SK-N-DZ (cell line): ENCODE results near the gene TCHH. TPM values are rescaled to one million over a fixed set of nuclear protein-coding genes. Genes with fewer than 3 reads are reported as not detected.
A peak's percentile ranks its signal among the peaks of the same experiment; 100 is the strongest.
"Not testable (repeated sequence)": the region's sequence is repeated elsewhere in the genome, so short reads cannot be mapped to it uniquely, and the experiment has no call there.

Source experiments
- DNase-seq: peaks from one replicate; pipeline ENCODE4 v3.0.0-alpha.2; 2015; ENCODE audit warnings: low spot score
- polyA plus RNA-seq, 2 experiments: library from polyadenylated mRNA; depleted of rRNA; stranded (reverse); fragments of >200 nt; gene quantifications; 2 replicates each; pipeline ENCODE4 v1.2.3, GENCODE V29; 2014

The TCHH gene, protein sequence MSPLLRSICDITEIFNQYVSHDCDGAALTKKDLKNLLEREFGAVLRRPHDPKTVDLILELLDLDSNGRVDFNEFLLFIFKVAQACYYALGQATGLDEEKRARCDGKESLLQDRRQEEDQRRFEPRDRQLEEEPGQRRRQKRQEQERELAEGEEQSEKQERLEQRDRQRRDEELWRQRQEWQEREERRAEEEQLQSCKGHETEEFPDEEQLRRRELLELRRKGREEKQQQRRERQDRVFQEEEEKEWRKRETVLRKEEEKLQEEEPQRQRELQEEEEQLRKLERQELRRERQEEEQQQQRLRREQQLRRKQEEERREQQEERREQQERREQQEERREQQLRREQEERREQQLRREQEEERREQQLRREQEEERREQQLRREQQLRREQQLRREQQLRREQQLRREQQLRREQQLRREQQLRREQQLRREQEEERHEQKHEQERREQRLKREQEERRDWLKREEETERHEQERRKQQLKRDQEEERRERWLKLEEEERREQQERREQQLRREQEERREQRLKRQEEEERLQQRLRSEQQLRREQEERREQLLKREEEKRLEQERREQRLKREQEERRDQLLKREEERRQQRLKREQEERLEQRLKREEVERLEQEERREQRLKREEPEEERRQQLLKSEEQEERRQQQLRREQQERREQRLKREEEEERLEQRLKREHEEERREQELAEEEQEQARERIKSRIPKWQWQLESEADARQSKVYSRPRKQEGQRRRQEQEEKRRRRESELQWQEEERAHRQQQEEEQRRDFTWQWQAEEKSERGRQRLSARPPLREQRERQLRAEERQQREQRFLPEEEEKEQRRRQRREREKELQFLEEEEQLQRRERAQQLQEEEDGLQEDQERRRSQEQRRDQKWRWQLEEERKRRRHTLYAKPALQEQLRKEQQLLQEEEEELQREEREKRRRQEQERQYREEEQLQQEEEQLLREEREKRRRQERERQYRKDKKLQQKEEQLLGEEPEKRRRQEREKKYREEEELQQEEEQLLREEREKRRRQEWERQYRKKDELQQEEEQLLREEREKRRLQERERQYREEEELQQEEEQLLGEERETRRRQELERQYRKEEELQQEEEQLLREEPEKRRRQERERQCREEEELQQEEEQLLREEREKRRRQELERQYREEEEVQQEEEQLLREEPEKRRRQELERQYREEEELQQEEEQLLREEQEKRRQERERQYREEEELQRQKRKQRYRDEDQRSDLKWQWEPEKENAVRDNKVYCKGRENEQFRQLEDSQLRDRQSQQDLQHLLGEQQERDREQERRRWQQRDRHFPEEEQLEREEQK (N-terminal part only)
- polyA plus RNA-seq (2014; cell fraction: cytosol; rRNA removed), result not detected in 2 replicates
- polyA plus RNA-seq (2014; cell fraction: nucleus; rRNA removed), result 0.25 and 0.45 TPM in 2 replicates

DNA sequence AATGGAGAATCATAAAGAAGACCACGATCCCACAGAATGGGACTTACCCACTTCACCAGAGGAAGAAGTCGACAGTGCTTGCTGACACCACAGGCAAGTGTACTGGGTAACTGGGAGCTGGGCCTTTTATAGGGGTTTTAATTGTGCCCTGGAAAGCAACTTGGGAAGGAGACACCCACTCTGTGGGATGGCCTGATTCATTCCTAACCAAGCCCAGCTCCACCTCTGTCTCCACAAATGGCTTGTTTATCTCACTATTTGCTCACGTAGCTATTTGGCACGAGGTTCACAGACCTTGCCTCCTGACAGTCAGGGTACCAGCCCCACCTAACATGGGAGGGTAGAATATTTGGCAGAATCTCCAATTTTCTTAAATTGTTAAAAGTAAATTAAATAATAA is at the start of gene TCHH:
Gene TCHH, minus strand, starts transcription at position 101 of the 400 bp plus-strand sequence. CDS start 1,364 bp downstream, outside the sequence.
- DNase-seq, result no peak

DNA sequence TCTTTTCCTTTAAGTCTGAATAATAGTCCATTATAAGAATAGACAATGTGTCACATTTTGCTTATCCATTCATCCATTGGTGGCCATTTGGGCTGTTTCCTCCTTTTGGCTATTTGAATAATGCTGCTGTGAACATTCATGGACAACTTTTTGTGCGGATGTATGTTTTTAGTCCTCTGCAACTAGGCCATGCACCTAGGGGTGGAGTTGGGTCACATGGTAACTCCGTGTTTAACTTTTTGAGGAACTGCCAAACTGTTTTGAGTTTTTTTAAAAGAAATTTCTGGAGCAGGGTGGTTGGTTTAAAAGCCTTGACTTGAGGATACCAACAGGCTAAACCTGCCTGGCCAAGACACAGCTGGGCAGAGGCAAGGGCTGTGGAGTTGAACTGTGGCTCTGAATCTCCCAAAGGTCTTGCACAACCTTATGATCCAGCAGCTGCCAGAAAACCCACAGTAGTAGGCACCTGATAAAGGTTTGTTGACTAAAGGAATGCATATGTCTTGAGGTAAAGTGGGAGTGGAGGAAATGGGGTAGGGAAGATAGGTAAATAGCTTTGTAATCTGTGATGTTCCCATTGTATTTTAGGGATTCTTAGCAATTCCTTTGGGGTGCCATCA is 49.4 kb upstream of the TCHH start:
- no peak for DNase-seq

- DNase-seq, result no peak
Measured at GRCh38 chr1:152162792-152163463, 47.7 kb upstream of the TCHH start.

GRCh38 chr1:152160576-152160975 is 45.3 kb upstream of the TCHH start:
- DNase-seq, result no peak

DNA sequence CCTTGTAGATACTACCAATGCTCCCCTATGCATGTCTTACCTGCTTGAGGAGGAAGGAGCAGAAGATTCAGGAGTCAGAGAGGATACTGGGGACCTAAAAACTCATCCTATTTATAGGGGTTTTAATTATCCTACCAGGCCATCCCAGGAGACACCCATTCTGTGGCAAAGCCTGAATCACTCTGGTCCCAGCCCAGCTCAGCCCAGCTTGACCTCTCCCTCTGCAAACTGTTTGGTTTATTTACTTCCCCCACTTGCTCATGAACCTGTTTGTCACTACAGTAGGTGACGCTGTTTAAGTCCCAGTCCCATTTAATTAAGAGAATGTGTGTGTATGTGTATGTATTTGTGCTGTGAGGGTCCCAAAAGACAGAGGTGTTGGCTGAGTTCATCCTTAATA is 43.9 kb upstream of the TCHH start, which contains the start of gene RPTN:
Gene RPTN, minus strand, starts transcription at position 85 of the 400 bp plus-strand sequence. CDS start 1,339 bp downstream, outside the sequence.
- DNase-seq, result no peak

GRCh38 chr1:152153996-152154395 is 38.8 kb upstream of the TCHH start:
- no peak for DNase-seq

GRCh38 chr1:152151646-152152045 is 36.4 kb upstream of the TCHH start:
- DNase-seq, result no peak

GRCh38 chr1:152148981-152149380 is 33.7 kb upstream of the TCHH start:
- no peak for DNase-seq

- DNase-seq, result no peak
Measured at GRCh38 chr1:152148051-152148450, 32.8 kb upstream of the TCHH start.

DNA sequence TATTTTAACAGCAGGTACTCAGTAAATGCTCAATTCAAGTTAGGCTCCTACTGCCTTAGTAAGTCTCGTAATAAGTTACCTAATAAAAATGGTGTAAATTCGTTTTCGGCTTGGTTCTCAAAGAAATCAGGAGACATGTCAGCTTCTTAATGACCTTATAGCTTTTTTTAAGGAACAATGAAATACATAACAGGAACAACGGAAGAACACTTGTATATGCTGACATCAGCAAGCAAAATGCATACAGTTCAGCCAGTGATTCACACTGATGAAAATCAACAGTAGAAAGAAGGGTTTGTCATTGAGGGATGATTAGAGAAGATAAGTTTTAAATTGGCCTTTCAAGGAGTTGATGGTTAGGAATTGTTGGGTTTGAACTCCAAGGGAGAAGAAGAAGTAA is 30.5 kb upstream of the TCHH start:
- DNase-seq, result no peak

DNA sequence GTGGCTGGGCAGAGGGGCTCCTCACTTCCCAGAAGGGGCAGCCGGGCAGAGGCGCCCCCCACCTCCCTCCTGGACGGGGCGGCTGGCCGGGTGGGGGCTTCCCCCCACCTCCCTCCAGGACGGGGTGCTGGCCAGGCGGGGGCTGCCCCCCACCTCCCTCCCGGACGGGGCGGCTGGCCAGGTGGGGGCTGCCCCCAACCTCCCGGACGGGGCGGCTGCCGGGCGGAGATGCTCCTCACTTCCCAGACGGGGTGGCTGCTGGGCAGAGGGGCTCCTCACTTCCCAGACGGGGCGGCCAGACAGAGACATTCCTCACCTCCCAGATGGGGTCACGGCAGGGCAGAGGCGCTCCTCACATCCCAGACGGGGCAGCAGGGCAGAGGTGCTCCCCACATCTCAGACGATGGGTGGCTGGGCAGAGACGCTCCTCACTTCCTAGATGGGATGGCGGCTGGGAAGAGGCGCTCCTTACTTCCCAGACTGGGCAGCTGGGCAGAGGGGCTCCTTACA is 29.5 kb upstream of the TCHH start:
- not testable (repeated sequence) for DNase-seq

- no peak for DNase-seq
Measured at GRCh38 chr1:152143150-152143887, 28.1 kb upstream of the TCHH start.

DNA sequence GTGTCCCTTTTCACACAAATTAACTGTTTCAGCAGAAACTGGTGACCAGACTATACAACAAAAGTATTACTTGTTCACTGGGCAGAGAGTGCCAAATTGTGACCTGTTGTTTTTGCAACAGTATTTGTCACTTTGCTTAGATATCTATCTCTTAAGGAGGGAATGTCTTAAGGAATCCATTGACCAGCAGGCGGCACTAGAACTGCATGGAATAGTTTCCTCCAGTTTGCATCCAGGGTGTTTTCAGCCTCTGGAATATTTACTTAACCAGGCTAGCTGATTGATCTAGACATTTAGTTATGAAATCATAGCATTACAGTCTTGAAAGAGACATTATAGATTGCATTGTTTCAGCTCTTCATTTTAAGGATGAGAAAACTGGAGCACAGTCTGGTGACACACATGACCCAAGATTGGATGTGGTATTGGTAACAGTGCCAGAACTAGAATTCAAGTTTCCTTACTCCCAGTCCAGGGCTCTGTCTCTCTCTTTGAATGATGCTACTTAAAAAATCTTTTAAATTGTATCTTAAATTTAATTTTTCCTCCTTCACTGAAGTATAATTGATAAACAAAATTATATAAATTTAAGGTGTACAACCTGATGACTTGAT is 26.8 kb upstream of the TCHH start:
- DNase-seq, result peak; percentile 32

- DNase-seq, result no peak
Measured at GRCh38 chr1:152137215-152137614, 22.0 kb upstream of the TCHH start.

GRCh38 chr1:152130186-152130585 is 14.9 kb upstream of the TCHH start:
- DNase-seq, result no peak

DNA sequence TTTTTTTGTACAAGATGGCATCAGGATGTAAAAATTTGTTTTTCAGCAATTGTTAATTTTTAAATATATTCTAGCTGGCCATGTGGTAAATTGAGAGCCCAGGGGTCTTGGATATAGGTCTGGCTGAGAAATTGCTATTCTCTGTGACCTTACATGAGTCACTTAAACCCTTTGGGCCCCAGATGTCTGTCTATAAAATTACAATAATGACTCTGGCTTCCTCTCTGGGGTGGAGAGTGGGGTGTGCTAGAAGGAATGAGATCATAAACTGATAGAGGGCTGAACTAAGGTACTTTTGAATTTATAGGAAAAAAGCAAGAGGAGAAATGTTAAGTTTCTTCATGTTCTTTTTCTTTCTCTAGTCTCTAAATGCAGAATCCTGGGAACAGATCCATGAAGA is 12.4 kb upstream of the TCHH start:
- DNase-seq, result no peak

- DNase-seq, result no peak
Measured at GRCh38 chr1:152125834-152126443, 10.7 kb upstream of the TCHH start.

- no peak for DNase-seq
Measured at GRCh38 chr1:152118915-152119314, 3.7 kb upstream of the TCHH start.
